ENCODE results near the gene RPL31.
"Not testable (repeated sequence)": the region's sequence is repeated elsewhere in the genome, so short reads cannot be mapped to it uniquely, and the experiment has no call there.

Gene RPL31

DNA sequence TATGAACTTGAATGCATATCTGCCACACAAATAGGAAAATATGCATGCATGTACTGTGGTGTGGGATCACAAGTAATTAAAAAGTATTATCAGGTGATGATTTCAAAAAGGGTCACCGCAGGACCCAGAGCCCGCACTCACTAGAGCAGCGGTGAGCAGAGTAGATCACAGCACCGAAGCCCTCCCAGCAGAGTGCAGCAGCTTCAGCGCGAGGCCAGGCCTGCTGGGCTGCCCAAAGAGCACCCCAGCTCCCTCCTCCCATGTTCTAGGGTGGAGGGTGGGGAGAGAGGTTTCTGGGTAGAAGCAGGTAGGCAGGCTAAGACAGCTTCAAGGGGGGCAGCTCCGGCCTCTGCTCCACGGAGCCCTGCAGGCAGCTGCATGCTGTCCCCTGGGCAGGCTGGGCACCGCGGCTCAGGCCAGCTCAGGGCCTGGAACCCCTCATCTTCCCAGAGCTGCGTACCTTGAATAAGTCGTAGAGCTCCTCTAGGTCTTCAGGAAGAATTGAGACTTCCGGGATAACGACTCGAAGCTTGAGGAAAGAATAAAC is 24.9 kb downstream of the RPL31 start:
- DNase-seq (ENCODE audit: low read depth), result no peak

DNA sequence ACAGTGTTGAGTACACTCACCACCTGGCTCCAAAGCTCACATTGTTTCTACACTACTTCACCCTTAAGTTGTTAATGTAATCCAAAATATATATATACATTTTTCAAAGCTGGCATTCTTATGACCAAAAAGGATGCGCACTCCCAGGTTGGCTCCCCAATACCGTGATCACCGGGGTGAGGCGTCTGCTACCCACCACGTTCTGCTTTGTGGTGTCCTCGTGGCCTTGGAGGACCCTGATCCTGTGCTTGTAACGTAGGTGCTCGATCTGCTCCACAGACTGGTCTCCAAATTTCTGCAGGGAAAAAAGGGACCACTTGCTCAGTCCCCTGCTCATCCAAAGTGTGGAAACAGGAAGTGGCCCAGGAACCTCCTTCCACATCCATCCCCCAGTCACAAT is 25.8 kb downstream of the RPL31 start:
- no peak for DNase-seq (ENCODE audit: low read depth)

DNA sequence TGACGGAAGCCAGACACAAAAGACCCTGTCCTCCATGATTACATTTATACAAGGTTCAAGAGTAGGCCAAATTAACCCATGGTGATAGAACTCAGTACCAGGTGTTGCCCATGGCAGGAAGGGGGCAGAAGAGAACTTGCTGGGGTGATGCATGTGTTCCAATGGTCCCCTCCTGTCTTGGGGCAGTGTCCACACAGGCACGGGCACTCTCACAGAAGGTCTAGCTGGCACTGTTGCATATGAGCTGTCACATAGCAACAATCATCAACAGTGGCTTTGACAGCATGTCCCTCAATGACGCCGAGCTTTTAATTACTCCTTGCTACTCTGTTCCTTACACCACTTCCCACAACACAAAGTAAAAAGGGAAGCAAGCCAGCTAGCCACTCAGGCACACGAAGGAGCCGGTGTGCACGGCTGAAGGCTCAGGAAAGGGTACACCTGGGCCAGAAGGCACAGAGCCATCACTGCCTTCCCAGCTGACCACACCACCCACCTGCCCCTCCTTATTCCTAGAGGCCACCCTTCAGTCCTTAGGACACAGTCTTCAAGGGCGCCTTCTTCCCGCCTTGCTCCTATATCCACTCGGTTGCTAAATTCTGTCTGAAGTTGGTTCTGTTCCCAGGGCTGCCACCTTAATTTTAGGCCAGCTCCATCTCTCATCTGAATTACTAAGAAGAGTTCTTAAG is 28.9 kb downstream of the RPL31 start:
- DNase-seq (ENCODE audit: low read depth), result no peak

DNA sequence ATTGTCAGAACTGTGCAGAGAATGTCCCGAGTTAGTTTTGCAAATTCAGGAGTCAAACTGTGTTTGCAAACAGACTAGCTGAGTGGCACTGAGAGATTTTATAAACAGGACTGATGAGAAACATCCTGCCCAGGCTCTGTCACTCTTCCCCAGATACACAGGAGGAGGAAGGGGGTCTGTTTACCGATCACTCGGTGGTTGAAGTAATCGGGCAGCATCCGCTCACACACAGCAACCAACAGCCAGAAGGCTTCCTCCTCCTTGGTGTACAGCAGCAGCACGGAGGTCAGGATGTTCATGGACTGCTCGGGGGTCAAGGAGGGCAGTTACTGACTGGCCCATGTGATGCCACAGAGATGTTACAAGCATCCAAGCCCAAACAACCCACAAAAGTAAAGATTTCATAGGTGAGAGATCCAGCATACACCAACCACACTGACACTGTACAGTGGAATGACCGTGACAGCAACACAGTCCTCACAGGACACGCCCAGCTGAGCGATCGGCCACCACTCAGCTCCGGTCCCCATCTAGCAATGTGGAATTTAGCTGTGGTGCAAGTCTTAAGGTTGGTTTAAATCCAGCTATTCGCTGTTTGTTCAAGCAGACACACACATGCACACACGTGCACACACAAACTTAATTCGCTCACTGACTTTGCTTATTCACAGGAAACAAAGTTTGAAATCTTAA is 30.1 kb downstream of the RPL31 start:
- no peak for DNase-seq (ENCODE audit: low read depth)

DNA sequence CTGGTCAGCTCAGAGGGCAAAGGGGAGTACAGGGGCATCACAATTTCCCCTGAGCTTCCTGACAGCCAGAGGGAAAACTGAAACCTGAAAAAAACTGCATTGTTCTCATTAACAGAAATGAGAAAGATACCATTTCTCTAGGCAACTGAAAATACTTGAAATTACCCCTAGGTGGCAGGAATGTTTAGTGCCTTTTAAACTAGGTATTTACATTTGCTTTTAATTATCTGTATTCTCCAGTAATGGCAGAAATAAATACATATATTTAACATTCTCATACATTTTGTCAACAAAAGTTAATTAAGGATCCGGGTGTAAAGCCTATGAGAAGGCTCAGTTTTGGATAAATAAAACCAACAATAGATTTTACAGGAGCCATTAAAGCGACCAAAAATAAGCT is 34.5 kb downstream of the RPL31 start:
- DNase-seq (ENCODE audit: low read depth), result no peak

DNA sequence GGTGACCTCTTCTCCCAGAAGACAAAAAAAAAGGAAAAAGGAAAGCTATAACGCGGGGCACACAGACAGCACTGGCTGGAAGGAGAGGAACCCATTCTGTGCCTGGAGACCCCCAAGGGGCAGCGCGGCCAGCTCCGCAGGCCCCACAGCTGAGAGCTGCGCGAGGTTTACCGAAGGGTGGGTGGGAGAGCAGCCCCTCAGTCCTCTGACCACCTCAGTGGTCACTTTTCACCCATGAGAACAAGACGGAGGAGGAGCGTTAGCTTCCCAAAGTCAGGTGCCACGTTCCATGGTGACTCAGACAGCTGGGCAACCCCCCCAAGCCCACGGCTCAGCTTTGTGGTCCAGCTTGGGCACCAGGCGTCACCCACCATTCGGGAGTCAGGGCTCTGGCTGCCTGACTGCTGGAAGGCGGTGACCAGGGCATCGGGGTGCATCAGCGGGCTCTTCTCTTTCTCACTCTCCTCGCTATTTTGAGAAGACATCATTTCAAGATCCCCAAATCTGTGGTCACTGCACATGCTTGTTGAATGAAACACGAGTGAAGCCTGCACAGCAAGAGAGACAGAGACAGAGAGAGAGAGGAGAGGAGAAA is 35.2 kb downstream of the RPL31 start:
- DNase-seq (ENCODE audit: low read depth), result no peak

DNA sequence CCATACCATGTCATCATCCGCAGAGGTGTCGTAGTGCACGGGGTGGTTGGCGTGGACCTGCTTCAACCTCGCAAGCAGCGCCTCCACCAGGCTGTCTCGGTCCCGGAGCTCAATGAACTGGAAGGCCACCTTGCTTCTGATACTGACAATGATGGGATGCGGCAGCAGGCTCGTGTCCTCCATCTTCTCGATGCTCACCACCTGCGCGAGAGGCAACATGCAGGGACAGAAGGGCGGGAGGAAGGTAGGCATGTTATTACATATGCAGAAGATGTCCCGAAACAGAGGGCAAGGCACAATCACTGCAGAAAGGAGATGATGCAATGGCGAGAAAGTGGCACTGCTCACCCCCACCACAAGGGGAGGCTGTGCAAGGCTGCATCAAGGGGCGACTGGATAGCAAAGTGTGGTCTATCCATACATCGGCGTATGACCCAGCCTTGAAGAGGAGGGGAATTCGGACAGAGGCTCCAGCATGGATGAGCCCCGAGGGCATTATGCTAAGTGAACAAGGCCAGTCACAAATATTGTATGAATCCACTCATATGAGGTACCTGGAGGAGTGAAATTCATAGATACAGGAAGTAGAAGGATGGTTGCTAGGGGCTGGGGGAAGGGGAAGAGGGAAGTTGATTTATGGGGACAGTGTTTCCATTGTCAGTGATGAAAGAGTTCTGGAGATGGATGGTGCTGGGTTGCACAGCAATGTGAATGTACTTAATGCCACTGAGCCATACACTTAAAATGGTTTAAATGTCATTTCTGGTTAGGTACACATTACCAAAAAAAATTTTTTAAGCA is 36.6 kb downstream of the RPL31 start:
- no peak for DNase-seq (ENCODE audit: low read depth)

DNA sequence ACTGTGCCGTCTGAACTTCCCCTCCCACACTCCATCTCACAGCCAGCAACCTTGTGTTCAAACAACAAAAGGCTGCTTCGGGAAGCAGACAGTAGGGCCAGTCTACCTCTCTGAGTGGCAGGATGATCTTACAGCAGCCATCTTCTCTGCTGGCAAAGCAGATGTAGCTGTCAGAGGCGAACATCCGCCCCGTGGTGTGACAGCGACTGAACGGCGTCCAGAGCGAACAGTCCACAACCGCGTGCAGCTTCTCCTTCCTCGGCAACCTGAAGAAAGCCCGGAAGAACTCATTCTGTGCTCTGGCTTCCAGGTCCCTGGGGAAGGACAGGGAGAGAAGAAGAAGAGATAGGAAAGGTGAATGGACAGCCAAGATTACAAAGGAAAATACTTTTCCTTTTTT is 38.0 kb downstream of the RPL31 start:
- DNase-seq (ENCODE audit: low read depth), result no peak

DNA sequence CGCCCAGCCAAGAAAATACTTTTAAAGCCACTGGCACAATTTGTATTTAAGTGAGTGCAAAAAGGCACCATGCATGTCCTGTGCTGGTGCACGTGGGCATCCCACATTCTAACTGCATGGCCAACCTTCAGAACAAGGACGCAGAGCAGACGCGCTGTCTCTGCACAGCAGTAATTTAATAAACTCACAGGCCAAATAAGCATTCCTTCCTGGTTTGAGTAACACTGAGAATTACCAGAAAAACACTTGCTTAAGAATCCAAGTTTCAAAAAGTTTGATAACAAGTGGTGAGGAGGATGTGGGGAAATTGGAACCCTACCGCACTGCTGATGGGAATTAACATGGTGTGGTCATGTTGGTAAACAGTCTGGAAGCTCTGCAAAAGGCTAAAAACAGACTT is 38.7 kb downstream of the RPL31 start:
- no peak for DNase-seq (ENCODE audit: low read depth)

DNA sequence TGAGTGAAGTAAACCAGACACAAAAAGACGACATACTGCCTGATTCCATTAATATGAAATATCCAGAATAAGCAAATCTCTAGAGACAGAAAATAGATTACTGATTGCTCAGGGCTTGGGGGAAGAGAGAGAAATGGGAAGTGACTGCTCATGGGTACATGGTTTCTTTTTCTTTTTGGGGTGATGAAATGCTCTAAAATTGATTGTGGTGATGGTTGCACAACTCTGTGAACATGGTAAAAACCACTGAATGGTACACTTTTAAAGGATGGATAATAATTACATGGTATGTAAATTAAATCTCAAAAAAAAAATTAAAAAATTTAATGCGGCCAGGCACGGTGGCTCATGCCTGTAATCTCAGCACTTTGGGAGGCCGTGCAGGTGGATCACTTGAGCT is 39.3 kb downstream of the RPL31 start:
- no peak for DNase-seq (ENCODE audit: low read depth)

DNA sequence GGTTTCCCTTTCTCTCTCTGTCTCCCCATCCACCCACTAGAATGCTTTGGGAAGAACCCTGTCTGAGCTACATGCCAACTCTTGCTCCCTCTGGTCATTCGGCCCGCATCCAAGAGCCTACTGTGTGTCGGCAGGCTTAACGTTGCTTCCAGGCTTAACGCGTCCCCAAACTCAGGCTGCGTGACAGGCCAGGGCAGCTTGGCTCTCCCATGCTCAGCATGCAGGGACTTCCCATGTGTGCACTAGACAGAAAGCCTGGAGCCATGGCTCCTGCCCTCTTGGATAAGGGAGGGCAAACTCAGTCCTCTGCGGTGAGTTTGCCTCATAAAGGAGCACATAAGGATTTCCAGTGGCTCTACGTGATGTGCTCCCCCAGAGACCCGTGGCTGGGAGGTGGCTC is 43.2 kb downstream of the RPL31 start:
- no peak for DNase-seq (ENCODE audit: low read depth)

DNA sequence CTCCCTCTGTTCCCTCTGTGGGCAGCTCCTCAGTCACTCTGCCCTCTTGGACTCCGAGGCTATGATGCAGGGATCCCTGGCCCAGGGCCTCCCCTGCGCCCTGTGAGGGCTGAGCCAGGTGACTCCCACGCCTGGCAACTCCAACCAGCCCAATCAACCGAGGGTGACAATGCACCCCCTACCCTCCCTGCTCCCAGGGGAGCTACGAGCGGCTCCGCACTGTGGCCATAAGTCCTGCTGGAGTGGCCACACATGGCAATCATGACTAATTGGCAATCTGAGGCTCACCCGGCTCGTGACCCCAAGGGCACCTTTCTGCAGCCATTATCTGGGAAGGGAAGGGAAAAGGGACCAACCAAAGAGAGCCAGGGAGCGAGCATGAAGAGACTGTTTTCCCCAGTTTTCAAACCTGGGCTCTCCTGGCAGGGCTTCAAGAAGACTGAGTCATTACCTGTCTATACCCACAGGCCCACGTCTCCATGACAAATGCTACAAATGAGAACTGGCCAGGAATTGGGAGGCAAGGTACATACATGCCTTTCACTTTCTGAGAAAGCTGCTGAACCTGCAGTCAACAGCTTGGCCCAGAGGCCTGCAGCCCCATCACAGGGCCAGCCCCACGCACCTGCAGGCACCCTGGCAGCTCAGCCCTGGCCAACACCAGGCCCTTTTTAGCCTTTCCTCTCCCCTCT is 45.1 kb downstream of the RPL31 start:
- DNase-seq (ENCODE audit: low read depth), result no peak

DNA sequence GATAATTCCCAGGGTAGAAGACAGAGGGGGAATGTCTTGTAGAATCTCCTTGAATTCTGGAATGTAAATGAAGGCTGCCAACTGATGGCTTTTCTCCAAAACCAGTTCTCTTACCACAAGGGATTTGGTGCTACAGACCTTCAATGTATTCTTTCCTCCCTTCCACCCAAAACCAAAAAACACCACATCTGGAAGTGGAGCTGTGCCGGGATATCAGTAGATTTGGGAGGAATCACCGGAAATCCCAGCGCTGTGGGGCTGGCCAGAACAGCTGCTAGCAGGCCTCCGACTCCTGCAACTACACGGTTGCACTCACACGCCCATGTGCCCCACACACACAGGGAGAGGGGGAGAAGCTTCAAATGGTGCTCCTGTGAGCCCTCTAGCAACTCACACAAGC is 45.7 kb downstream of the RPL31 start:
- no peak for DNase-seq (ENCODE audit: low read depth)

DNA sequence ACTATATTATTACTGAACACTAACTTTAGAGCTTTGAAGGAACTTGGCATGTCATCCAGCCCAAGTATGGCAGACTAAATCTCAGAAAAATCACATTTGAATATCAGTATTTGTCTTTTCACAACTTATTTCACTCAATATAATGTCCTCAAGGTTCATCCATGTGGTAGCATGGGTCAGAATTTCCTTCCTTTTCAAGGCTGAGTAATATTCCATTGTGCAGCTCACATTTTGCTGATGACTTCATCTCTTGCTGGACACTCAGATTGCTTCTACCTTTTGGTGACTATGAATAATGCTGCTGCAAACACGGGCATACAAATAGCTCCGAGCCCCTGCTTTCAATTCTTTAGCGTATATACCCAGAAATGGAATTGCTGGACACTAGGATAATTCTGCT is 46.7 kb downstream of the RPL31 start:
- no peak for DNase-seq (ENCODE audit: low read depth)

DNA sequence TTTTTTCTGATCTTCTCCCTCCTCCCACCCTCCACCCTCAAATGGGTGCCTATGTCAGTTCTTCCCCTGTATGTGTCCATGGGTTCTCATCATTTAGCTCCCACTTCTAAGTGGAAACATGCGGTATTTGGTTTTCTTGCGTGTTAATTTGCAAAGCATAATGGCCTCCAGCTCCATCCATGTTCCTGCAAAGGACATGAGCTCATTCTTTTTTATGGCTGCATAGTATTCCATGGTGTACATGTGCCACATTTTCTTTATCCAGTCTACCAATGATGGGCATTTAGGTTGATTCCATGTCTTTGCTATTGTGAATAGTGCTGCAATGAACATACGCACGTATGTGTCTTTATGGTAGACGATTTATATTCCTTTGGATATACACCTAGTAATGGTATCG is 48.8 kb downstream of the RPL31 start:
- DNase-seq (ENCODE audit: low read depth), result not testable (repeated sequence)

DNA sequence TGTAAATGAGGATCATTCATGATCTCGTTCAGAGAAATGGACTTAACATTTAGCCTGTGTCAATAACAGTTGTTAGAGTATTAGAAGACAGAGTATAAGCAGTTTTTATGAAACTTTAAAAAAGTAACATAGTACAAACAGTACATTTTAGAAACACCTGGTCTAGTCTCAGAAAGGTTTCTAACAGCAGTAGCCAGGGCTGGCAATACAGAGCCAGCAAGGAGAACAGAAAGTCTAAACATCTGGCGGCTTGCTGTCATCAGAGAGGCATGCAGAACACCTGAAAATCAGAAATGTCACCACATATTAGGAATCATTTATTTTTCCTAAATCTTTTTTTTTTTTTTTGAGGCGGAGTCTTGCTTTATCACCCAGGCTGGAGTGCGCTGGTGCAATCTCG is 50.1 kb downstream of the RPL31 start:
- no peak for DNase-seq (ENCODE audit: low read depth)

DNA sequence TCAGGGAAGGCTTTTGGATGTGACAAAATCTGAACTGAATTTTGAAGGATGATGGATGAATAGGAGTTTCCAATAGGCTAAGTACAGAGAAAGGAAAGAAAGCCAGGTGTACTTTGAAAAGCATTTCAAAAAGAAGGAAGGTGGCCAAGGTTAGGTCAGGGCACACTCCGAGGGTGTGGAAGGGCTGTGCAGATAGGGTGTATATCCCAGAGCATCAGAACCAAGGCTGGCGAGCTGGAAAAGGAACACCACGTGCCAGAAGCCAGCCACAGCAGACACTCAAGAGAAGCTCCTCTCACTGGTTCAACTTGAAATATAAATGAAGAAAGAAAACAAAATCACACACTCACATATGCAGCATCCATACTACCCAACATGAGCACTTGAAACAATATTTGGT is 51.0 kb downstream of the RPL31 start:
- DNase-seq (ENCODE audit: low read depth), result no peak

Data from activated T-cell treated with anti-CD3 and anti-CD28 coated beads for 1 hour (primary cell).